Trophoblast cell (in vitro differentiated cells and primary cell): ENCODE data around the gene GALE.

Source experiments
- DNase-seq, 2 donors: peaks; one replicate each; pipeline ENCODE4 v3.0.0-alpha.2; 2016
- H2AFZ ChIP-seq: 2 replicates; pipeline ENCODE4 v1.6.1; 2013; ENCODE audit warnings: low read length, moderate library complexity, mild to moderate bottlenecking; ENCODE audit not compliant: insufficient read depth, poor library complexity
- H2AK5ac ChIP-seq: 2 replicates; pipeline ENCODE4 v1.6.1; 2013; ENCODE audit warnings: mild to moderate bottlenecking, low read length
- H2BK120ac ChIP-seq: 2 replicates; pipeline ENCODE4 v1.6.1; 2013; ENCODE audit warnings: low read length, mild to moderate bottlenecking, moderate library complexity; ENCODE audit not compliant: insufficient read depth, poor library complexity
- H2BK12ac ChIP-seq: 2 replicates; pipeline ENCODE4 v1.6.1; 2013; ENCODE audit warnings: mild to moderate bottlenecking, low read length, moderate library complexity
- H2BK5ac ChIP-seq: 2 replicates; pipeline ENCODE4 v1.6.1; 2013; ENCODE audit warnings: low read length, low read depth, moderate library complexity, mild to moderate bottlenecking; ENCODE audit not compliant: poor library complexity
- H3K14ac ChIP-seq: 2 replicates; pipeline ENCODE4 v1.6.1; 2013; ENCODE audit warnings: mild to moderate bottlenecking, low read length
- H3K18ac ChIP-seq: 2 replicates; pipeline ENCODE4 v1.6.1; 2013; ENCODE audit warnings: mild to moderate bottlenecking, low read length
- H3K23ac ChIP-seq: 2 replicates; pipeline ENCODE4 v1.6.1; 2013; ENCODE audit warnings: low read length
- H3K27ac ChIP-seq: 2 replicates; pipeline ENCODE4 v1.5.1; 2013; ENCODE audit warnings: low read depth, mild to moderate bottlenecking, inconsistent platforms, low read length, moderate library complexity
- H3K27me3 ChIP-seq: 2 replicates; pipeline ENCODE4 v1.6.1; 2013; ENCODE audit warnings: inconsistent platforms, mild to moderate bottlenecking, low read length, moderate library complexity; ENCODE audit not compliant: insufficient read depth
- H3K36me3 ChIP-seq, 2 experiments: 1 replicate in 1 of 2; 2 replicates in 1 of 2; pipeline ENCODE4 v1.6.1; 2013; ENCODE audit warnings: low read length in 2 of 2, mild to moderate bottlenecking in 2 of 2, moderate library complexity in 1 of 2; ENCODE audit not compliant: insufficient read depth in 2 of 2, control insufficient read depth in 1 of 2
- H3K4ac ChIP-seq: 2 replicates; pipeline ENCODE4 v1.6.1; 2013; ENCODE audit warnings: low read depth, mild to moderate bottlenecking, low read length, moderate library complexity
- H3K4me1 ChIP-seq, 2 experiments: 1 replicate in 1 of 2; 2 replicates in 1 of 2; pipeline ENCODE4 v1.6.1; 2013; ENCODE audit warnings: low read length in 2 of 2, mild to moderate bottlenecking in 2 of 2, moderate library complexity in 1 of 2; ENCODE audit not compliant: insufficient read depth in 2 of 2, control insufficient read depth in 1 of 2
- H3K4me2 ChIP-seq: 2 replicates; pipeline ENCODE4 v1.6.1; 2013; ENCODE audit warnings: inconsistent platforms, mild to moderate bottlenecking, low read length, moderate library complexity
- H3K4me3 ChIP-seq: 2 replicates; pipeline ENCODE4 v1.5.1; 2013; ENCODE audit warnings: mild to moderate bottlenecking, low read depth, low read length, inconsistent platforms
- H3K79me1 ChIP-seq: one replicate; pipeline ENCODE4 v1.6.1; 2013; ENCODE audit warnings: low read length
- H3K79me2 ChIP-seq: 2 replicates; pipeline ENCODE4 v1.6.1; 2013; ENCODE audit warnings: low read length, mild to moderate bottlenecking; ENCODE audit not compliant: control insufficient read depth, insufficient read depth, poor library complexity
- H3K9ac ChIP-seq: 2 replicates; pipeline ENCODE4 v1.6.1; 2013; ENCODE audit warnings: mild to moderate bottlenecking, low read length
- H3K9me3 ChIP-seq: 2 replicates; pipeline ENCODE4 v1.6.1; 2013; ENCODE audit warnings: low read depth, mild to moderate bottlenecking, control low read depth, inconsistent platforms, low read length; ENCODE audit not compliant: insufficient read depth
- H4K12ac ChIP-seq: 2 replicates; pipeline ENCODE4 v1.6.1; 2013; ENCODE audit warnings: low read depth, mild to moderate bottlenecking, low read length, moderate library complexity
- H4K8ac ChIP-seq: 2 replicates; pipeline ENCODE4 v1.6.1; 2013; ENCODE audit warnings: low read depth, mild to moderate bottlenecking, low read length, moderate library complexity
- H4K91ac ChIP-seq: one replicate; pipeline ENCODE4 v1.6.1; 2013; ENCODE audit warnings: low read depth, mild to moderate bottlenecking, low read length, moderate library complexity
- WGBS: extraction: QIAGEN DNeasy Blood & Tissue Kit; methylation state at CpG from one replicate; pipeline ENCODE4 v1.1.7; 2013; ENCODE audit warnings: missing lambda C conversion rate; ENCODE audit not compliant: insufficient read length, insufficient coverage; ENCODE audit errors: extremely low coverage; 5-methylcytosine and 5-hydroxymethylcytosine counted together

GALE gene

DNA sequence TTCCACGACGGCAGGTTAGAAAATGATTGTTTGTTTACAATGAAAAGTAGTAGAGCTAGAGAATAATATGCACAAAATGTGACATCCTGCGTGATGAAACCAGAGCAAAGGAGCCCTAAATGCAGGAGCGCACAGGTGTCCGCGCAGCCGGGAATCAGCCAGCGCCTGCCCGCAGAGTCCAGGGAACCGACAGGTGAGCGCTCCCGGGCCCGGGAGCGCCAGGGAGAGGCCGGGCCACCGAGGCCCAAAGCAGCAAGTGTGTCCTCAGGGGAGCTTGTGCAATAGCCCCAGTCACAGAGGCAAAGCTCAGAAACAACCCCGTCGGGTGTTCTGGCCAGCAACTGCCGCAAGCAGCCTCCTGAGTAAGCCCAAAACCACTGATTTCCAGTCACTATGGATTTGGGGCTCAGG is 789 bp upstream of the GALE start:
- Histone ChIP-seq H3K9me3 (no peaks in the 10 kb centered on the region), H3K4me3 (peak overlapping the region; percentile 72), H4K91ac (peak overlapping the region; percentile 52), H3K9ac (peak overlapping the region; percentile 73), H2AK5ac (peak overlapping the region; percentile 63), H3K27ac (no peak overlapping the region), H4K8ac (peak overlapping the region; percentile 80), H3K79me2 (peaks cover 7% of the 10 kb centered on the region), H3K14ac (peak overlapping the region; percentile 74), H3K4me2 (peak overlapping the region; percentile 88), H2AFZ (no peak overlapping the region), H2BK5ac (no peak overlapping the region), H3K23ac (no peak overlapping the region), H3K18ac (peak overlapping the region; percentile 21), H2BK12ac (no peak overlapping the region), H2BK120ac (no peak overlapping the region), H3K36me3 (peaks cover 28 to 32% of the 10 kb centered on the region in 2 experiments), H3K4ac (peak overlapping the region; percentile 48), H3K27me3 (no peaks in the 10 kb centered on the region), H3K79me1 (peaks cover 14% of the 10 kb centered on the region), H3K4me1 (peaks cover 7 to 16% of the 10 kb centered on the region in 2 experiments), H4K12ac (peak overlapping the region; percentile 55)
- WGBS: no CpG with 5 or more reads among the region's 19 CpGs
- peak; percentile 82 to 88 for DNase-seq

- Histone ChIP-seq H3K23ac (peak overlapping the region; percentile 55), H3K4ac (peak overlapping the region; percentile 93), H3K4me3 (peak overlapping the region; percentile 99), H3K27me3 (no peaks in the 10 kb centered on the region), H3K14ac (peak overlapping the region; percentile 88), H4K12ac (peak overlapping the region; percentile 81), H2AK5ac (peak overlapping the region; percentile 99), H3K4me1 (peaks cover 7 to 16% of the 10 kb centered on the region in 2 experiments), H4K8ac (peak overlapping the region; percentile 78), H3K27ac (peak overlapping the region; percentile 80), H3K18ac (peak overlapping the region; percentile 99), H3K9ac (peak overlapping the region; percentile 98), H3K79me1 (peaks cover 14% of the 10 kb centered on the region), H3K79me2 (peaks cover 7% of the 10 kb centered on the region), H3K9me3 (no peaks in the 10 kb centered on the region), H4K91ac (peak overlapping the region; percentile 92), H3K36me3 (peaks cover 41 to 45% of the 10 kb centered on the region in 2 experiments), H2BK5ac (peak overlapping the region; percentile 91), H2BK12ac (peak overlapping the region; percentile 47), H2BK120ac (peak overlapping the region; percentile 70), H2AFZ (peak overlapping the region; percentile 30), H3K4me2 (peak overlapping the region; percentile 96)
- no CpG with 5 or more reads among the region's 48 CpGs for WGBS
- peak; percentile 79 to 81 for DNase-seq
These were observed 769 bp downstream of the GALE start for GRCh38 chr1:23799570-23800399.

DNA sequence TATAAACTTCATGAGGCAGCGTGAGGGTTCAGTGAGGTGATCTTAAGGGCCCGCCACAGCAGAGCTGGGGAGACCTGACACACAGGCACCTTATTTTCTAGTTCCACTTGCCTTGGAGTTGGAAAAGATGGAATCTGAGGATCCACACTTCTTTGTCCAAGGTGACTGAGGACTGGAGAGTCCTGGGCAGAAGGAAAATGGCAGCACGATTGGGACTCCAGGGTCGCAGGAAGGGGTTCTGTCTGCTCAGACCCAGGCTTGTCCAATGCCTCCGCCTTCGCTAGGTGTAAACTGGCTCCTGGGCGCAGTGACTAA is 1.3 kb downstream of the GALE start:
- Histone ChIP-seq H3K18ac (no peak overlapping the region), H3K79me2 (peaks cover 7% of the 10 kb centered on the region), H3K4me3 (no peak overlapping the region), H2BK12ac (no peak overlapping the region), H3K79me1 (peaks cover 14% of the 10 kb centered on the region), H2BK120ac (no peak overlapping the region), H2AK5ac (no peak overlapping the region), H2AFZ (no peak overlapping the region), H4K8ac (peak overlapping the region; percentile 9), H3K27ac (peak overlapping the region; percentile 80), H3K36me3 (peaks cover 45 to 49% of the 10 kb centered on the region in 2 experiments), H3K23ac (no peak overlapping the region), H4K12ac (no peak overlapping the region), H3K14ac (peak overlapping the region; percentile 5), H3K9me3 (no peaks in the 10 kb centered on the region), H3K4me2 (peak overlapping the region; percentile 96), H3K9ac (peak overlapping the region; percentile 38), H3K4me1 (peaks cover 7 to 16% of the 10 kb centered on the region in 2 experiments), H3K27me3 (no peaks in the 10 kb centered on the region), H3K4ac (no peak overlapping the region), H4K91ac (no peak overlapping the region), H2BK5ac (no peak overlapping the region)
- no peak for DNase-seq
- no CpG with 5 or more reads among the region's 7 CpGs for WGBS

- H3K79me2 ChIP-seq: peaks cover 7% of the 10 kb centered on the region
- H2AFZ ChIP-seq: no peak overlapping the region
- peak overlapping the region; percentile 96 for H3K4me2 ChIP-seq
- peak overlapping the region; percentile 21 for H4K91ac ChIP-seq
- WGBS: no CpG with 5 or more reads among the region's 12 CpGs
- peak overlapping the region; percentile 80 for H3K27ac ChIP-seq
- no peak overlapping the region for H3K9ac ChIP-seq
- H4K8ac ChIP-seq: no peak overlapping the region
- H3K4me1 ChIP-seq: peaks cover 7 to 16% of the 10 kb centered on the region in 2 experiments
- H3K23ac ChIP-seq: no peak overlapping the region
- peak overlapping the region; percentile 26 for H3K18ac ChIP-seq
- H3K4ac ChIP-seq: peak overlapping the region; percentile 10
- no peak overlapping the region for H2BK5ac ChIP-seq
- H3K14ac ChIP-seq: peak overlapping the region; percentile 7
- peaks cover 14% of the 10 kb centered on the region for H3K79me1 ChIP-seq
- peak overlapping the region; percentile 32 for H2AK5ac ChIP-seq
- H4K12ac ChIP-seq: peak overlapping the region; percentile 37
- no peak for DNase-seq
- no peaks in the 10 kb centered on the region for H3K27me3 ChIP-seq
- H3K4me3 ChIP-seq: no peak overlapping the region
- H2BK12ac ChIP-seq: no peak overlapping the region
- no peak overlapping the region for H2BK120ac ChIP-seq
- H3K36me3 ChIP-seq: peaks cover 49 to 50% of the 10 kb centered on the region in 2 experiments
- no peaks in the 10 kb centered on the region for H3K9me3 ChIP-seq
These were observed 1.9 kb downstream of the GALE start for GRCh38 chr1:23798662-23799142.
